Liver (tissue), 9 donors: ENCODE results near the gene PLTP. TPM values are rescaled to one million over a fixed set of nuclear protein-coding genes. Genes with fewer than 3 reads are reported as not detected.

Source experiments
- DNase-seq: peaks from one replicate; pipeline ENCODE4 v3.0.0-alpha.2; 2017; ENCODE audit warnings: low spot score
- H3K27ac ChIP-seq, 2 donors: one replicate each; pipeline ENCODE4 v1.7.0; 2013; ENCODE audit warnings: inconsistent platforms in 2 of 2, low read length in 2 of 2, control low read depth in 1 of 2, low read depth in 1 of 2, mild to moderate bottlenecking in 1 of 2
- H3K27me3 ChIP-seq, 4 donors: one replicate each; pipeline versions ENCODE4 v1.6.1 to v1.7.0; 2013; ENCODE audit warnings: low read length in 3 of 4, inconsistent platforms in 1 of 4, mild to moderate bottlenecking in 1 of 4, moderate library complexity in 1 of 4; ENCODE audit not compliant: control insufficient read depth in 4 of 4, insufficient read depth in 4 of 4
- H3K36me3 ChIP-seq, 4 donors: one replicate each; pipeline versions ENCODE4 v1.6.1 to v1.7.0; 2013; ENCODE audit warnings: low read length in 3 of 4, mild to moderate bottlenecking in 3 of 4, low read depth in 1 of 4, moderate library complexity in 1 of 4; ENCODE audit not compliant: control insufficient read depth in 4 of 4, insufficient read depth in 3 of 4
- H3K4me1 ChIP-seq, 4 donors: one replicate each; pipeline versions ENCODE4 v1.6.1 to v1.7.0; 2013; ENCODE audit warnings: low read length in 3 of 4, mild to moderate bottlenecking in 3 of 4, moderate library complexity in 1 of 4; ENCODE audit not compliant: control insufficient read depth in 4 of 4, insufficient read depth in 4 of 4
- H3K4me3 ChIP-seq, 3 donors: one replicate each; pipeline versions ENCODE4 v1.6.1 to v1.7.0; 2013; ENCODE audit warnings: low read length in 3 of 3, control low read depth in 1 of 3, low read depth in 1 of 3, mild to moderate bottlenecking in 1 of 3
- H3K9ac ChIP-seq, 2 donors: one replicate each; pipeline ENCODE4 v1.7.0; 2013; ENCODE audit warnings: low read length in 2 of 2, mild to moderate bottlenecking in 2 of 2, moderate library complexity in 2 of 2, control low read depth in 1 of 2, low read depth in 1 of 2
- H3K9me3 ChIP-seq, 4 donors: one replicate each; pipeline versions ENCODE4 v1.6.1 to v1.7.0; 2013; ENCODE audit warnings: low read length in 3 of 4; ENCODE audit not compliant: control insufficient read depth in 4 of 4
- FOXA1 ChIP-seq: IDR thresholded peaks from 2 replicates; pipeline ENCODE4 v1.6.1; 2016; ENCODE audit warnings: antibody characterized with exemption
- GABPA ChIP-seq, 2 donors: IDR thresholded peaks in 1 of 2; conservative IDR thresholded peaks in 1 of 2; 2 replicates each; pipeline ENCODE4 v1.6.1; 2016; ENCODE audit warnings: antibody characterized with exemption in 2 of 2, mild to moderate bottlenecking in 1 of 2, moderate library complexity in 1 of 2
- HNF4A ChIP-seq, 2 donors: conservative IDR thresholded peaks; 2 replicates each; pipeline ENCODE4 v1.6.1; 2016; ENCODE audit warnings: antibody characterized with exemption in 2 of 2, mild to moderate bottlenecking in 2 of 2
- HNF4G ChIP-seq: IDR thresholded peaks from 2 replicates; pipeline ENCODE4 v1.6.1; 2016; ENCODE audit warnings: antibody characterized with exemption
- NR2F2 ChIP-seq: IDR thresholded peaks from 2 replicates; pipeline ENCODE4 v1.6.1; 2016; ENCODE audit warnings: antibody characterized with exemption
- RXRA ChIP-seq, 2 donors: IDR thresholded peaks; 2 replicates each; pipeline ENCODE4 v1.6.1; 2017 to 2018; ENCODE audit warnings: antibody characterized with exemption in 2 of 2, mild to moderate bottlenecking in 1 of 2
- YY1 ChIP-seq: IDR thresholded peaks from 2 replicates; pipeline ENCODE4 v1.6.1; 2016; ENCODE audit warnings: antibody characterized with exemption, mild to moderate bottlenecking
- ZBTB33 ChIP-seq: IDR thresholded peaks from 2 replicates; pipeline ENCODE4 v1.6.1; 2016; ENCODE audit warnings: antibody characterized with exemption
- WGBS: extraction: QIAGEN DNeasy Blood & Tissue Kit; methylation state at CpG from one replicate; pipeline ENCODE4 v1.1.7; 2013; 5-methylcytosine and 5-hydroxymethylcytosine counted together
- polyA plus RNA-seq, 2 donors: library from polyadenylated mRNA; stranded (reverse) in 1 of 2; unstranded in 1 of 2; fragments of 200-250 nt in 1 of 2; fragments of >200 nt in 1 of 2; fragmentation: Nextera tagmentation in 1 of 2; extraction: Ambion mirVana in 1 of 2; gene quantifications; one replicate each; pipeline versions ENCODE4 v1.2.1 to v1.2.3, GENCODE V29; 2013 to 2015
- total RNA-seq, 2 donors: library from RNA; depleted of rRNA; stranded (reverse); fragments of >200 nt; gene quantifications; one replicate each; pipeline ENCODE4 v1.2.3, GENCODE V29; 2014
- TF ChIP-seq, protein P1 (sequence below): IDR thresholded peaks from 2 replicates; pipeline ENCODE4 v1.6.1; 2016; ENCODE audit warnings: antibody characterized with exemption, mild to moderate bottlenecking
- TF ChIP-seq, protein P2 (sequence below): IDR thresholded peaks from 2 replicates; pipeline ENCODE4 v1.6.1; 2016; ENCODE audit warnings: antibody characterized with exemption
- TF ChIP-seq, protein P3 (sequence below): fragments of 150-350 bp; IDR thresholded peaks from 2 replicates; pipeline ENCODE4 v1.5.1; 2017; ENCODE audit warnings: improper control_type of control experiment, low read depth, low read length; ENCODE audit not compliant: missing input control
- donor health status: healthy.
- donor health status: healthy.
- donor health status: healthy.
- donor health status: healthy.
- donor health status: healthy.

Gene PLTP
- total and polyA plus RNA-seq, 4 donors: 22.5 to 69.5 (median 60.7) TPM

DNA sequence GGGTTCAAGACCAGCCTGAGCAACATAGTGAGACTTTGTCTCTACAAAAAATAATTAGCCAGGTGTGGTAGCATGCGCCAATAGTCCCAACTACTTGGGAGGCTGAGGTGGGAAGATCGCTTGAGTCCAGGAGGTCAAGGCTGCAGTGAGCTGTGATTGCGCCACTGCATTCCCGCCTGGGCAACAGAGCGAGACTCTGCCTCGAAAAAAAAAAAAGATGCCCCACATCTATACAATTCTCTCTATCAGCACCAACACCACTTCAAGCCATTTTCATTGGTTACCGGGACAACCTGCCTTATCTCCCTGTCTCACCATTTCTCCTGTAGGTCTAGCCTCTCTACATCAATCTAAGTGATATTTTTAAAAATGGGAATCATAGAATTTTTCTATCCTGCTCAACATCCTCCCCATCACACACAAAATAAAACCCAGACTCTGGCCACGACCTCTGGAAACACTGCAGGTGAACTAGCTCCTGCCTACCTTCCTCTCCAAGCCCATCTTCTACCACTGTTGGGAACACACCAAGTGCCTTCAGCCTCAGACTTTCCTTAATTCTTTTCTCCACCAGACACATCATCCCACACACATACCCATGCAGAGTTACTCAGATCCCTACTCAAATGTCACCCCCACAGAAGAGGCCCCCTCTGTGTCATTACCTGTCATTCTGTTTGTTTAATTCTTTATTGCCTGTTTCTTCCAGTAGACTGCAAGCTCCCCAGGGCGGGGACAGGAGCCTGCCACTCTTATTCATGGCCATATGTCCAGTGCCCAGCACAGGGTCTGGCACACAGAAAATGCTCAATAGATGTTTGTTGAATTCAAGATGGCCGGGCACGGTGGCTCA, 9.6 kb upstream of the PLTP start:
- H3K4me1 ChIP-seq: peaks cover 3 to 23% (median 9%) of the 10 kb centered on the region in 4 donors
- H3K36me3 ChIP-seq: no peaks in the 10 kb centered on the region
- 69% methylated on average over 11 of the region's 11 CpGs for WGBS
- no peak for TF ChIP-seq HNF4G
- peak in 1 of 2 donors; percentile 15 for TF ChIP-seq HNF4A (conservative IDR thresholded peaks at IDR 0.05)
- no peaks in the 10 kb centered on the region for H3K27me3 ChIP-seq
- no peaks in the 10 kb centered on the region for H3K9me3 ChIP-seq
- no peak overlapping the region for H3K4me3 ChIP-seq
- no peak for DNase-seq
- H3K27ac ChIP-seq: no peak overlapping the region
- no peak overlapping the region for H3K9ac ChIP-seq

- peak overlapping the region in 1 of 2 donors; percentile 44 for H3K9ac ChIP-seq
- WGBS: 75% methylated on average over 9 of the region's 9 CpGs
Observed at GRCh38 chr20:45920462-45921336, 8.7 kb upstream of the PLTP start.

More at GRCh38 chr20:45920462-45921336, 8.7 kb upstream of the PLTP start:
- H3K36me3 ChIP-seq: no peaks in the 10 kb centered on the region
- no peak for TF ChIP-seq HNF4A (conservative IDR thresholded peaks at IDR 0.05)
- TF ChIP-seq, protein P1, sequence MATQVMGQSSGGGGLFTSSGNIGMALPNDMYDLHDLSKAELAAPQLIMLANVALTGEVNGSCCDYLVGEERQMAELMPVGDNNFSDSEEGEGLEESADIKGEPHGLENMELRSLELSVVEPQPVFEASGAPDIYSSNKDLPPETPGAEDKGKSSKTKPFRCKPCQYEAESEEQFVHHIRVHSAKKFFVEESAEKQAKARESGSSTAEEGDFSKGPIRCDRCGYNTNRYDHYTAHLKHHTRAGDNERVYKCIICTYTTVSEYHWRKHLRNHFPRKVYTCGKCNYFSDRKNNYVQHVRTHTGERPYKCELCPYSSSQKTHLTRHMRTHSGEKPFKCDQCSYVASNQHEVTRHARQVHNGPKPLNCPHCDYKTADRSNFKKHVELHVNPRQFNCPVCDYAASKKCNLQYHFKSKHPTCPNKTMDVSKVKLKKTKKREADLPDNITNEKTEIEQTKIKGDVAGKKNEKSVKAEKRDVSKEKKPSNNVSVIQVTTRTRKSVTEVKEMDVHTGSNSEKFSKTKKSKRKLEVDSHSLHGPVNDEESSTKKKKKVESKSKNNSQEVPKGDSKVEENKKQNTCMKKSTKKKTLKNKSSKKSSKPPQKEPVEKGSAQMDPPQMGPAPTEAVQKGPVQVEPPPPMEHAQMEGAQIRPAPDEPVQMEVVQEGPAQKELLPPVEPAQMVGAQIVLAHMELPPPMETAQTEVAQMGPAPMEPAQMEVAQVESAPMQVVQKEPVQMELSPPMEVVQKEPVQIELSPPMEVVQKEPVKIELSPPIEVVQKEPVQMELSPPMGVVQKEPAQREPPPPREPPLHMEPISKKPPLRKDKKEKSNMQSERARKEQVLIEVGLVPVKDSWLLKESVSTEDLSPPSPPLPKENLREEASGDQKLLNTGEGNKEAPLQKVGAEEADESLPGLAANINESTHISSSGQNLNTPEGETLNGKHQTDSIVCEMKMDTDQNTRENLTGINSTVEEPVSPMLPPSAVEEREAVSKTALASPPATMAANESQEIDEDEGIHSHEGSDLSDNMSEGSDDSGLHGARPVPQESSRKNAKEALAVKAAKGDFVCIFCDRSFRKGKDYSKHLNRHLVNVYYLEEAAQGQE: no peak
- TF ChIP-seq FOXA1: no peak
- no peak for TF ChIP-seq HNF4G
- TF ChIP-seq YY1: no peak
- TF ChIP-seq, protein P2, sequence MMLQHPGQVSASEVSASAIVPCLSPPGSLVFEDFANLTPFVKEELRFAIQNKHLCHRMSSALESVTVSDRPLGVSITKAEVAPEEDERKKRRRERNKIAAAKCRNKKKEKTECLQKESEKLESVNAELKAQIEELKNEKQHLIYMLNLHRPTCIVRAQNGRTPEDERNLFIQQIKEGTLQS: no peak
- no peak for TF ChIP-seq NR2F2
- TF ChIP-seq, protein P3, sequence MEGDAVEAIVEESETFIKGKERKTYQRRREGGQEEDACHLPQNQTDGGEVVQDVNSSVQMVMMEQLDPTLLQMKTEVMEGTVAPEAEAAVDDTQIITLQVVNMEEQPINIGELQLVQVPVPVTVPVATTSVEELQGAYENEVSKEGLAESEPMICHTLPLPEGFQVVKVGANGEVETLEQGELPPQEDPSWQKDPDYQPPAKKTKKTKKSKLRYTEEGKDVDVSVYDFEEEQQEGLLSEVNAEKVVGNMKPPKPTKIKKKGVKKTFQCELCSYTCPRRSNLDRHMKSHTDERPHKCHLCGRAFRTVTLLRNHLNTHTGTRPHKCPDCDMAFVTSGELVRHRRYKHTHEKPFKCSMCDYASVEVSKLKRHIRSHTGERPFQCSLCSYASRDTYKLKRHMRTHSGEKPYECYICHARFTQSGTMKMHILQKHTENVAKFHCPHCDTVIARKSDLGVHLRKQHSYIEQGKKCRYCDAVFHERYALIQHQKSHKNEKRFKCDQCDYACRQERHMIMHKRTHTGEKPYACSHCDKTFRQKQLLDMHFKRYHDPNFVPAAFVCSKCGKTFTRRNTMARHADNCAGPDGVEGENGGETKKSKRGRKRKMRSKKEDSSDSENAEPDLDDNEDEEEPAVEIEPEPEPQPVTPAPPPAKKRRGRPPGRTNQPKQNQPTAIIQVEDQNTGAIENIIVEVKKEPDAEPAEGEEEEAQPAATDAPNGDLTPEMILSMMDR: no peak
- TF ChIP-seq RXRA (IDR thresholded peaks at IDR 0.05): no peak
- TF ChIP-seq GABPA (IDR thresholded peaks at IDR 0.05 in 1 of 2, conservative IDR thresholded peaks at IDR 0.05 in 1 of 2): no peak
- no peak for TF ChIP-seq ZBTB33
- H3K27ac ChIP-seq: peak overlapping the region; percentile 47 to 58
- DNase-seq: no peak
- no peak overlapping the region for H3K4me3 ChIP-seq
- peaks cover 3 to 23% (median 9%) of the 10 kb centered on the region in 4 donors for H3K4me1 ChIP-seq
- no peaks in the 10 kb centered on the region for H3K9me3 ChIP-seq
- H3K27me3 ChIP-seq: no peaks in the 10 kb centered on the region
